NCI-H460 (cell line): ENCODE data around the gene ZNF570. TPM values are rescaled to one million over a fixed set of nuclear protein-coding genes. Genes with fewer than 3 reads are reported as not detected.

Source experiments
- total RNA-seq: library from RNA; depleted of rRNA; stranded (reverse); fragments of >200 nt; shearing (Covaris generic); gene quantifications from 2 replicates; pipeline ENCODE4 v1.2.3, GENCODE V29; 2014; rRNA removed

The ZNF570 gene
- total RNA-seq, 1 experiment from 2014 or later, result 3.2 TPM

Other genes starting within 250 kb of the ZNF570 start
- gene ZNF527, start 98.3 kb upstream of the ZNF570 start, total RNA-seq, result 4.3 and 4.7 TPM in 2 replicates
- gene ZNF569, start 1.9 kb upstream of the ZNF570 start, total RNA-seq, result 7.4 and 7.9 TPM in 2 replicates
- gene ZNF793, start 37.6 kb downstream of the ZNF570 start, total RNA-seq, result 0.22 and 0.55 TPM in 2 replicates
- gene ZNF571, start 125.4 kb downstream of the ZNF570 start, total RNA-seq, result 3.4 and 4.1 TPM in 2 replicates
- gene ZNF540, start 125.5 kb downstream of the ZNF570 start, total RNA-seq, result 0.30 and 0.61 TPM in 2 replicates
- gene ZFP30, start 186.1 kb downstream of the ZNF570 start, total RNA-seq, result 7.7 and 14.1 TPM in 2 replicates